T-cell (primary cell): ENCODE data around the gene JPH2. TPM values are rescaled to one million over a fixed set of nuclear protein-coding genes. Genes with fewer than 3 reads are reported as not detected.

Experiments
- ATAC-seq, 4 experiments: fragments of 200-7000 bp in 3 of 4; fragments of 150-1000 bp in 1 of 4; cut with Tn5 transposase; replicated peaks in 1 of 4; 1 replicate in 3 of 4; 2 replicates in 1 of 4; pipeline ENCODE4 v1.10.0; 2021; ENCODE audit warnings: moderate library complexity in 3 of 4, mild to moderate bottlenecking in 2 of 4, moderate number of reproducible peaks in 1 of 4
- CTCF ChIA-PET, 2 donors: fragments of 300-600 bp; sonication (Branson Sonifier 250); formaldehyde crosslinking; loops; one replicate each; lab custom pipeline; 2022; ENCODE audit warnings: antibody characterized with exemption in 2 of 2; lab: Charles Lee
- POLR2A ChIA-PET, 2 donors: fragments of 300-600 bp; sonication (Branson Sonifier 250); formaldehyde crosslinking; loops; one replicate each; lab custom pipeline; 2022; ENCODE audit warnings: antibody characterized with exemption in 2 of 2; lab: Charles Lee
- DNase-seq, 35 experiments: peaks; one replicate each; pipeline versions ENCODE4 v3.0.0 to v3.0.0-alpha.2; 2013 to 2023
- H3K27ac ChIP-seq: one replicate; pipeline ENCODE4 v1.5.1; 2013; ENCODE audit warnings: low read length
- H3K27me3 ChIP-seq, 2 experiments: replicated peaks in 1 of 2; 1 replicate in 1 of 2; 2 replicates in 1 of 2; pipeline versions ENCODE4 v1.6.1 to v1.7.0; 2013; ENCODE audit warnings: low read length in 1 of 2, mixed read lengths in 1 of 2; ENCODE audit not compliant: control insufficient read depth in 2 of 2, insufficient read depth in 2 of 2; ENCODE audit errors: extremely low read depth in 1 of 2
- H3K36me3 ChIP-seq, 2 donors: 1 replicate in 1 of 2; 2 replicates in 1 of 2; pipeline versions ENCODE4 v1.6.1 to v1.7.0; 2013; ENCODE audit warnings: low read length in 1 of 2; ENCODE audit not compliant: control insufficient read depth in 2 of 2, insufficient read depth in 1 of 2; ENCODE audit errors: extremely low read depth in 1 of 2
- H3K4me1 ChIP-seq, 2 experiments: 1 replicate in 1 of 2; 2 replicates in 1 of 2; pipeline versions ENCODE4 v1.6.1 to v1.7.0; 2013; ENCODE audit warnings: low read length in 2 of 2, mixed read lengths in 1 of 2; ENCODE audit not compliant: insufficient read depth in 2 of 2, control insufficient read depth in 1 of 2; ENCODE audit errors: extremely low read depth in 1 of 2
- H3K4me3 ChIP-seq, 2 donors: 1 replicate in 1 of 2; 2 replicates in 1 of 2; pipeline versions ENCODE4 v1.5.1 to v1.7.0; 2013; ENCODE audit warnings: mild to moderate bottlenecking in 2 of 2, low read length in 1 of 2, moderate library complexity in 1 of 2; ENCODE audit not compliant: control insufficient read depth in 1 of 2; ENCODE audit errors: extremely low read depth in 1 of 2
- H3K9me3 ChIP-seq: 2 replicates; pipeline ENCODE4 v1.7.0; 2013
- H3K27ac Mint-ChIP-seq, 2 donors: one replicate each; pipeline ENCODE4 v1.8.0; 2020 to 2021; ENCODE audit warnings: mild to moderate bottlenecking in 2 of 2, mixed read lengths in 2 of 2
- H3K27me3 Mint-ChIP-seq, 2 donors: one replicate each; pipeline ENCODE4 v1.8.0; 2021 to 2022; ENCODE audit warnings: mixed read lengths in 2 of 2
- H3K36me3 Mint-ChIP-seq: one replicate; pipeline ENCODE4 v1.8.0; 2021; ENCODE audit warnings: mixed read lengths
- H3K4me1 Mint-ChIP-seq, 3 donors: one replicate each; pipeline ENCODE4 v1.8.0; 2020 to 2022; ENCODE audit warnings: mixed read lengths in 3 of 3, mild to moderate bottlenecking in 1 of 3
- H3K4me3 Mint-ChIP-seq, 3 donors: one replicate each; pipeline ENCODE4 v1.8.0; 2020 to 2022; ENCODE audit warnings: mild to moderate bottlenecking in 3 of 3, mixed read lengths in 3 of 3, moderate library complexity in 3 of 3
- H3K9me3 Mint-ChIP-seq, 3 donors: one replicate each; pipeline ENCODE4 v1.8.0; 2020 to 2022; ENCODE audit warnings: mixed read lengths in 3 of 3
- WGBS: methylation state at CpG from one replicate; pipeline ENCODE4 v1.1.5; 2013; ENCODE audit warnings: missing lambda C conversion rate; ENCODE audit not compliant: insufficient coverage; 5-methylcytosine and 5-hydroxymethylcytosine counted together
- total RNA-seq, 35 experiments: library from RNA in 6 of 35; stranded (reverse) in 6 of 35; fragments of 120-200 nt in 1 of 35; gene quantifications; one replicate each; pipeline versions ENCODE4 v1.2.1 to v1.2.4 and lab custom pipeline; 2013 to 2026

The JPH2 gene
- total RNA-seq, 5 donors from 2014 or later (not counting 1 experiment from before 2014, with no cell fraction given) = 0.06 to 0.15 (median 0.09) TPM; not detected in 2

DNA sequence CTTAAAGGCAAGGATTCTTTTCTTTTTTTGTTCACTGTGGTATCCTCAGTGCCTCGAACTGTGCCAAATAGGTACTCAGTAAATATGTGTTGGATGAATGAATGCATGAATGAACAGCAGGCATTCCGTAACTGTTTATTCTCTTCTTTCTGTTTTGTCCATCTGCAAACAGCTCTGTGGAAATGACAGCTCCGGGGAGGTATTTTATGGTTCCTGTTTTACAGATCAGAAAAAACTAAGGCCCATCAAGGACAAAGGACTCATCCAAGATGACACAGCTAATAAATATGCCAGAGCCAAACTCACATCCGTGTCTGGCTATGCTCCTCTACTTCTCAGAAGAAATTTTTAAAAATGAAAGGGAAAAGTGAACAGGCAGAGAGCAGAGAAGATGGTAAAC, 21.0 kb downstream of the JPH2 start:
- no peaks in the 10 kb centered on the region for H3K36me3 ChIP-seq
- DNase-seq (no peak), ATAC-seq (no peak)
- Mint-ChIP-seq H3K27ac (no peak overlapping the region), H3K27me3 (peaks cover 46 to 54% of the 10 kb centered on the region in 2 donors), H3K36me3 (no peaks in the 10 kb centered on the region), H3K9me3 (peaks cover 0 to 4% (median 2%) of the 10 kb centered on the region in 3 donors), H3K4me1 (no peaks in the 10 kb centered on the region), H3K4me3 (no peak overlapping the region)
- H3K27me3 ChIP-seq = peaks cover 11 to 13% of the 10 kb centered on the region in 2 experiments
- ChIA-PET POLR2A (interaction anchor here in 1 of 2 donors (0.5 kb wide), 1 partner anchor 216 kb away, joined by 4 read pairs; no protein-coding TSS in a partner anchor), CTCF (no interaction called here)
- H3K4me3 ChIP-seq = no peak overlapping the region
- H3K4me1 ChIP-seq = no peaks in the 10 kb centered on the region
- H3K27ac ChIP-seq = no peak overlapping the region
- WGBS = no CpG with 5 or more reads among the region's 4 CpGs
- H3K9me3 ChIP-seq = no peaks in the 10 kb centered on the region

DNA sequence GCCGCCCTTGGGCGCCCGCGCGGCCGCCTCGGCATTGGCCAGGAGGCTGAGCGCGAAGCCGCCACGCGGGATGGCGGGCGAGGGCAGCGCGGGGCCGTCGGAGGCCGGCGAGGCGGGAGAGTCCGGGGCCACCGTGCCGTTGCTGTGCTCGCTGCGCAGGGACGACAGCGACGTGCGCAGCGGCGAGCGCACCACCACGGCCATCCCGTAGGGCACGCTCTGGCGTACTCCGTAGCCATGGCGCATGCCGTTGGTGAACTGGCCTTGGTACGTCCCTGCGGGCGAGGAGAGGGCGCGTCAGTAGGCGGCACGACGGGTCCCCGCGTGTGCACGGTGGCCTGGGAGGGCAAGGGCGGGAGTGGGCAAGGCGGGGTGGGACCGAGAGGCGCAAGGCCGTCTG, 26.9 kb downstream of the JPH2 start:
- no peaks in the 10 kb centered on the region for H3K9me3 Mint-ChIP-seq
- Histone ChIP-seq H3K27me3 (peaks cover 4 to 14% of the 10 kb centered on the region in 2 experiments), H3K27ac (no peak overlapping the region), H3K9me3 (no peaks in the 10 kb centered on the region), H3K36me3 (no peaks in the 10 kb centered on the region), H3K4me1 (no peaks in the 10 kb centered on the region), H3K4me3 (no peak overlapping the region)
- H3K36me3 Mint-ChIP-seq = no peaks in the 10 kb centered on the region
- ChIA-PET CTCF (no interaction called here), POLR2A (no interaction called here)
- H3K27me3 Mint-ChIP-seq = peaks cover 37 to 46% of the 10 kb centered on the region in 2 donors
- no peak overlapping the region for H3K4me3 Mint-ChIP-seq
- no peaks in the 10 kb centered on the region for H3K4me1 Mint-ChIP-seq
- no peak for DNase-seq
- no peak overlapping the region for H3K27ac Mint-ChIP-seq
- ATAC-seq = no peak
- 63% methylated on average over 54 of the region's 56 CpGs for WGBS

- Histone ChIP-seq H3K27ac (no peak overlapping the region), H3K27me3 (peaks cover 4 to 18% of the 10 kb centered on the region in 2 experiments), H3K4me3 (no peak overlapping the region), H3K4me1 (peaks cover 0 to under 1% of the 10 kb centered on the region in 2 experiments), H3K9me3 (no peaks in the 10 kb centered on the region), H3K36me3 (no peaks in the 10 kb centered on the region)
- no peak overlapping the region for H3K27ac Mint-ChIP-seq
- H3K27me3 Mint-ChIP-seq = peaks cover 37 to 46% of the 10 kb centered on the region in 2 donors
- 77% methylated on average over 50 of the region's 50 CpGs for WGBS
- DNase-seq (no peak), ATAC-seq (no peak)
- H3K36me3 Mint-ChIP-seq = no peaks in the 10 kb centered on the region
- no peaks in the 10 kb centered on the region for H3K9me3 Mint-ChIP-seq
- peaks cover 0 to 2% (median 0%) of the 10 kb centered on the region in 3 donors for H3K4me1 Mint-ChIP-seq
- ChIA-PET POLR2A (no interaction called here), CTCF (no interaction called here)
- H3K4me3 Mint-ChIP-seq = no peak overlapping the region
Observed at GRCh38 chr20:44159711-44160110, 27.3 kb downstream of the JPH2 start.

DNA sequence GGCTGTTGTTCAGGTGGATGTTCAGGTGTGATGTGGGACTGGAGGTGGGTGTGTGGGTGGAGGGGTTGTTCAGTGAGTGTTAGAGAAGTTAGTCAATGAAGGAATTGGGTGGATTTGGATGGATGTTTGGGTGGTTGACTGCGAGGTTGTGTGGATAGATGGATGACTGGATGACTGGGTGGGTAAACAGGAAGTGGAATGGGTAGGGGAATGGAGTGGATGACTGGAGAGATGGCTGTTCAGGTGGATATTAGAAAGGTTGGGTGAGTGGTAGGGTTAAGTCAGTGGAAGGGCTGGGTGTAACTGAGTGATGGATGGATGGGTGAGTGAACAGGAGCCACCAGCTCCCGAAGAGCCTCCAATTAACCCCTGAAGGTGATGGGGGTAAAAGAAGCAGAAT, 27.9 kb downstream of the JPH2 start:
- Mint-ChIP-seq H3K9me3 (no peaks in the 10 kb centered on the region), H3K27me3 (peaks cover 33 to 42% of the 10 kb centered on the region in 2 donors)
- H3K4me1 ChIP-seq = peaks cover 4 to 7% of the 10 kb centered on the region in 2 experiments

DNA sequence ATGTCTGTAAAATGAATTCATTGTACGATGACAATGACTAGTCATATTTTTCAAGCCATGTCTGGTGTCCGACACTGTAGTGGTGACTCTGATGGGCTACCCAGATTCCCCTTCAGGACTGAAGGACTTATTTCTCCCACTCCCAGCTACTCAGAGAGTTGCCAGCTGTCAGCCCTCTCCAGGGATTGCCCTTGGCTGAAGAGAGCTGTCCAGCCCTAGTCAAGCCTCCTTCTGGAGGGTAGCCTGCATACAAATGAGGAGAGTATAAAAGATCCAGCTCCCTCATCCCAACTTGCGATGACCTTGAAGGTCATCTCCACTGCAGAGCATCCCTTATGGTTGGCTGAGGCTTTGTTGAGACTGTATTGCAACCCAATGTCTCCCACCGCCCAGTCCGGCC, 29.9 kb downstream of the JPH2 start:
- WGBS = 100% methylated on average over 2 of the region's 5 CpGs
- ChIA-PET CTCF (no interaction called here), POLR2A (no interaction called here)
- H3K4me1 Mint-ChIP-seq = peaks cover 14 to 16% (median 15%) of the 10 kb centered on the region in 3 donors
- Histone ChIP-seq H3K27me3 (peaks cover 4 to 22% of the 10 kb centered on the region in 2 experiments), H3K9me3 (no peaks in the 10 kb centered on the region), H3K36me3 (no peaks in the 10 kb centered on the region), H3K4me1 (peaks cover 12 to 15% of the 10 kb centered on the region in 2 experiments), H3K4me3 (no peak overlapping the region), H3K27ac (no peak overlapping the region)
- DNase-seq (no peak), ATAC-seq (no peak)
- peaks cover 19 to 28% of the 10 kb centered on the region in 2 donors for H3K27me3 Mint-ChIP-seq
- no peak overlapping the region for H3K27ac Mint-ChIP-seq
- no peak overlapping the region for H3K4me3 Mint-ChIP-seq
- no peaks in the 10 kb centered on the region for H3K36me3 Mint-ChIP-seq
- H3K9me3 Mint-ChIP-seq = no peaks in the 10 kb centered on the region

More for the DNA sequence above, 27.9 kb downstream of the JPH2 start:
- POLR2A ChIA-PET = no interaction called here
- 83% methylated on average over 1 of the region's 2 CpGs for WGBS
- Histone ChIP-seq H3K27me3 (peaks cover 4 to 22% of the 10 kb centered on the region in 2 experiments), H3K27ac (no peak overlapping the region), H3K9me3 (no peaks in the 10 kb centered on the region), H3K36me3 (no peaks in the 10 kb centered on the region), H3K4me3 (no peak overlapping the region)
- no peak for DNase-seq
- H3K36me3 Mint-ChIP-seq = no peaks in the 10 kb centered on the region
- H3K4me1 Mint-ChIP-seq = peaks cover 0 to 2% (median under 1%) of the 10 kb centered on the region in 3 donors
- no peak overlapping the region for H3K4me3 Mint-ChIP-seq
- no peak for ATAC-seq
- CTCF ChIA-PET = interaction anchor here in 1 of 2 donors (0.7 kb wide), 1 partner anchor 39 kb away, joined by 3 read pairs; no protein-coding TSS in a partner anchor
- no peak overlapping the region for H3K27ac Mint-ChIP-seq

- Histone ChIP-seq H3K36me3 (no peaks in the 10 kb centered on the region), H3K4me3 (no peak overlapping the region), H3K4me1 (peaks cover 12 to 15% of the 10 kb centered on the region in 2 experiments), H3K27ac (no peak overlapping the region), H3K9me3 (no peaks in the 10 kb centered on the region), H3K27me3 (peaks cover 2 to 22% of the 10 kb centered on the region in 2 experiments)
- 76% methylated on average over 3 of the region's 7 CpGs for WGBS
- Mint-ChIP-seq H3K36me3 (no peaks in the 10 kb centered on the region), H3K4me1 (peaks cover 14 to 16% (median 15%) of the 10 kb centered on the region in 3 donors), H3K27ac (no peak overlapping the region), H3K27me3 (peaks cover 15 to 21% of the 10 kb centered on the region in 2 donors), H3K4me3 (no peak overlapping the region), H3K9me3 (no peaks in the 10 kb centered on the region)
- POLR2A ChIA-PET = interaction anchor here (0.6 kb wide), 3 partner anchors 58 to 385 kb away, joined by 3 to 5 read pairs (median 3); no protein-coding TSS in a partner anchor
- ATAC-seq (no peak), DNase-seq (no peak)
- CTCF ChIA-PET = interaction anchor here (0.6 to 2.3 kb wide), 2 partner anchors 35 to 171 kb away, joined by 3 to 11 read pairs; no protein-coding TSS in a partner anchor
Observed at GRCh38 chr20:44154521-44155001, 32.4 kb downstream of the JPH2 start.
